Activated CD4-positive, CD25-positive, alpha-beta regulatory T cell treated with anti-CD3 and anti-CD28 coated beads, Interleukin-2, amount 50 U/mL, for 16 hours (primary cell): Measurements from ENCODE around the gene SLC16A12.
"Not testable (repeated sequence)": the region's sequence is repeated elsewhere in the genome, so short reads cannot be mapped to it uniquely, and the experiment has no call there.

ENCODE experiments used
- DNase-seq: peaks from one replicate; pipeline ENCODE4 v3.0.0-alpha.2; 2020; ENCODE audit warnings: low read depth, low spot score

Gene SLC16A12

DNA sequence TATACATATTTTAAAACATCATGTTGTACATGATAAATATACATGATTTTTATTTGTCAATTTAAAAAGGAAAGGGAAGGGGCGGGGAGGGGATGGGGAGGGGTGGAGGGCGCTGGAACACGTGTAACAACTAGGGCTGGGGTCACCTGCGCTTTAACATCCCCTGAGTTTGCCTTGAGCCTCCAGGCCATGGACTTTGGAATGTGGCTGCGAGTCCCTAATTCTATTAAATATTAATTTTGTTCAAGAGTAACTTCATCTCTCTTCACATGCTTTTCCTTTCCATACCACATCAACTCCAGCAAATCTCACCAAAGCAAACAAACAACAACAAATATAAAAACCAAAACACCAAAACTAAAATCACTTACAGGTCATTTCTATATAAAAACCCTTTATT, 110.4 kb downstream of the SLC16A12 start:
- no peak for DNase-seq

DNA sequence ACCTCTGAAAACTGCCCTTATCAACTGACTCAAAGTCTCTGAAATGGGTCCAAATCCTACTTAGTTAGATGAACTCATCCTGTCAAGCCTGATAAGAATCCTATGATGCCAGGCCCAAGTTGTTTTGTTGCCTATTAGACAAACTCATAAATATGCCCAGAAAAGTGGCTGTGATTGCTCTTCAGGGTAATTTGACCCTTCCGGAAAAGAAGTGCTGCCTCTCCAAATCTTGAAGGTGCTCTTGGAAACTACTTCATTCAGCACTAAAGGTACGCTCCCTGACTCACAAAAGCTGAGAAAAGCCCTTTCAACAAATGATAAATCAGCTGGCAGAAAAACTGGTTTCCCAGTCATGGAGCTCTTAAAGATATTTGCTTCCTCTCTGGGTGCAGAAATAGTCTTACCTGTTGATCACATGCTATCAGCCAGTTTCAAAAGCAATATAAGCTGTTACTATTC, 114.3 kb downstream of the SLC16A12 start:
- DNase-seq = no peak

DNA sequence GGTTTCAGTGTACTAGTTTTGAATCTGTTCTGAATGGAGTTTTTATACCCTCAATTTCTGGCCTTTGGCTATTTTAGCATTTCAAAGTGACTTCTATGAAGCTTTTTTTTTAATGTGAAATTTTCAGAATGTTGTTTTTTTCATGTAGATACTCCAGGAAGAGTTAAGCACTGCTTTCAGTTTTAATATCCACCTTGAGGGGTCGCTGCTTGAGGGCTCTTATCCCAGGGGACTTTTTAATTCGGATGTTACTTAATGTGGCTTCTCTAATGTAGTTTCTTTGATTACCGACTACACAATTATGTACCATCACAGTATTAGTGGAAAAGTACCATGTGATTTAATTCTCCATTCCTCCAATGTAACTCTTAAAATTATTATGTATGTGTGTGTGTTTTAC, 115.8 kb downstream of the SLC16A12 start:
- no peak for DNase-seq

DNA sequence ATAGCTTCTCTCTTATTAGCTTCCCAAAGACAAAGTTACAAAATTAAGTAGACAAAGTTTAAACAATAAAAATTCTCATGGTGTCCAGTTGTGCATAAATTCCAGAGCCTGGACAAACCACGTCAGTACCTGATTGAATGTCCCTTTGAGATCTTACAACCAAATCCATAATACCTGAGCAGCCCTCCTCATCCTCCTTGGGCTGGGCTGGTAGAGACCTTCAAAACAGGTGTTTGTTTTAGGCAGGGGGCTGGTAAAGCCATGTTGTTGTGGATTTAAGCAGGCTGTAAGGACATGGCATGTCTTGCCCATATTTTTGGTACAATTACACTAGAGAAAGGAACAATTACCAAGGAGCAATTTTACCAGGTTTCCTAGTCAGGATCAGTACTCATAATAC, 118.9 kb downstream of the SLC16A12 start:
- no peak for DNase-seq

DNA sequence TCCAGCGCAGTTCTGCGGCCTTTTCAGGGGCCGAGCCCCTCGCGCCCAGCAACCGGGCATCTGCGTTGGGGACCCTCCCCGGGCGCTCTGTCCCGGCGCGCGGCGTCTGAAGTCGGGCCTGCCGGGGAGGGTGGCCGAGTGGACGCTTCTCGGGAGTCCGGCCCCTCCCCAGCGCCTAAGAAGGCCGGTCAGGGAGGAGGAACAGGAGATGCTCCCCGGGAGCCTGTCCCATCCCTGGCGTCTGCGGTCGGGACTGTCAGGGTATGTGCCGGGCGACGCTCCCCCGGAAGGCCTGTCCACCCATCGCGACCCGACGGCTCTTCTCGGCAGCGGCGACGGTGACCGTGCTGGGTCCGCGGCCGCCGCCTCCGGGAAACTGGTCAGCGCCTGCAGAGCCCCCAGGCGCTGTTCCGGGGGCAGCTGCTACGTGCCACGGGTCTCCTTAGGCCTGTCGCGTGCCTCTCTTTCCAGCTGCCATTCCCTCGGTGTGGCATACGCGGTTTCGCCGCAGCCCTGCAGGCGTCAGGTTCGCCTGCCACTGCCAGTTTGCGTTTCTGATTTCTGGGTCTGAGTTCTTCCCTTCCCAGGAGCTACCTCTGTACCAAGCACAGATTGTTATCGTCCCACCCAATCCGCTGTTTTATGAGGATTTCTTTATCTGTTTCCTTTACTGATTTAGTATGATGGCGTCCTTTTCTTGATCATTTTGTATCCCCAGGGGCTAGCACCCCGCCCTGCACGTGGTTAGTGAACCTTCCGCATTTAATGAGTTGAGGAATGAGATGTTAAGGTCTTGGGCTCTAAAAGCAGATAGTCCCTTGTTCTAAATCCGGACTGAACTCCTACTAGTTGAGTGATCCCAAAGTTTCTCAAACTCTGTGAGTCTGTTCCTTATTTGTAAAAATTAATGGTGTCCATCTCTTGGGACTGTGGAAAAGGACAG, 120.2 kb downstream of the SLC16A12 start:
- no peak for DNase-seq

DNA sequence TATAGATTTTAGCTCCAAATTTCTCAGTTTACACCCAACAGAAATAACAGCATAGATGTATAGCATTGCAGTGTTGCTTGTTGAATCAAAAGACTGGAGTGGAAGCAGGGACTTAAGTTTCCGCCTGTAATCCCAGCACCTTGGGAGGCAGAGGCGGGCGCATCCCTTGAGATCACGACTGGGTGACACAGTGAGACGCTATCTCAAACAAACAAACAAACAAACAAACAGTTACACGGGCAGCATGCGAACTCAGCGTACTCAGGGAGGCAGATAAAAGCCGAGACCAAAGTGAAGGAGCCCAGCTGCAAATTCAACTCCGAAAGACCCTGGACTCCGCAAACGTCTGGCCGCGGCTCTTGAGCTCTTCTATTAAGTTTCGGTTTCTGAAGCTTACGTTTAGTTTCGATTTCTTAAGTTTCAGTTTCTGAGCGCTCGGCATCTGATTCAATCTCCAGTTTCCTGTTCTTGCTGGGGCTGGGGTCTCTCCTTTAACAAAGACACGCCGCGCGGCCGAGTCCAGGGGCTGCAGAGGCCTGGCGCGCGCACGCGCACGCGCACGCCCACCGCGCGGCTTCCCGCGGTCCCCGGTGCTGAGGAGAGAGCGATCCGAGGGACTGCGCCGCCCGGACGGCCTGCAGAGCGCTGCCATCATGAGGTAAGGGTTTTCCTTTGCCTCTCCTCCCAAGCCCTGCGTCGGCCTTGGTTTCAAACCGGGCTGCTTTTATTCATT, 121.1 kb downstream of the SLC16A12 start, which contains the start of gene IFIT5:
IFIT5 (plus strand) TSS at position 423 of the 733 bp plus-strand sequence; CDS start at position 654, 231 bp downstream.
- DNase-seq = peak; percentile 28

DNA sequence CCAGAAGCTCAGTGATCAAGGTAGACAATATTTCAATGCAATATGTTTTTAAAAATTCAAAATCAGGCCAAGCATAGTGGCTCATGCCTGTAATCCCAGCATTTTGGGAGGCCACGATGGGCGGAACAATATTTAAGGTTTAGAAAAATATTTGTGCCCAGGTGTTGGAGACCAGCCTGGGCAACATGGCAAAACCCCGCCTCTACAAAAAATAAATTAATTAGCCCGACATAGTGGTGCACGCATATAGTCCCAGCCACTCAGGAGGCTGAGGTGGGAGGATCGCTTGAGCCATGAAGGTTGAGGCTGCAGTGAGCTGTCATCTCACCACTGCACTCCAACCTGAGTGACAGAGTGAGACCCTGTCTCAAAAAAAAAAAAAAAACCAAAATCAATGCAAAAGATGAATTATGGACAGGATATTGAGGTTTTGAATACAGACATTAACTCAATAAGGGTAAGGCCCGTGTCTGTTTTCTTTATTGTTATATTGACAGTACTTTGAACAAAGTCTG, 121.9 kb downstream of the SLC16A12 start:
- DNase-seq = no peak

DNA sequence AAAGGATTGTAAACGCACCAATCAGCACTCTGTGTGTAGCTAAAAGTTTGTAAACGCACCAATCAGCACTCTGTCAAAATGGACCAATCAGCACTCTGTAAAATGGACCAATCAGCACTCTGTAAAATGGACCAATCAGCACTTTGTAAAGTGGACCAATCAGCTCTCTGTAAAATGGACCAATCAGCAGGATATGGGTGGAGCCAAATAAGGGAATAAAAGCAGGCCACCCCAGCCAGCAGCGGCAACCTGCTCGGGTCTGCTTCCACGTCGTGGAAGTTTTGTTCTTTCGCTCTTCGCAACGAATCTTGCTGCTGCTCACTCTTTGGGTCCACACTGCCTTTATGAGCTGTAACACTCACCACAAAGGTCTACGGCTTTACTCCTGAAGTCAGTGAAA, 123.1 kb downstream of the SLC16A12 start:
- not testable (repeated sequence) for DNase-seq

DNA sequence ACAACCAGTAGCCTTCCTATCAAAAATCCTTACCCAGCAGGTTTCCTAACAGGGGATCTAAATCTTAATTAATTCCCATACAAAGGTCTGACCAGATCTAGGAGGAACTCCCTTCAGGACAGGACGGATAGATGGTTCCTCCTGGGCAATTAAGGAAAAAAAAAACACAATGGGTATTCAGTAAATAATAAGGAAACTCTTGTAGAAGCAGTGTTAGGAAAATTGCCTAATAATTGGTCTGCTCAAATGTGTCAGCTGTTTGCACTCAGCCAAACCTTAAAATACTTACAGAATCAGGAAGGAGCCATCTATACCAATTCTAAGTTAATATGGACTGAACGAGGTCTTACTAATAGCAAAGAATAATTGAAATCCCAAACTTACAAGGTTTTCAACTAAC, 124.3 kb downstream of the SLC16A12 start:
- not testable (repeated sequence) for DNase-seq

DNA sequence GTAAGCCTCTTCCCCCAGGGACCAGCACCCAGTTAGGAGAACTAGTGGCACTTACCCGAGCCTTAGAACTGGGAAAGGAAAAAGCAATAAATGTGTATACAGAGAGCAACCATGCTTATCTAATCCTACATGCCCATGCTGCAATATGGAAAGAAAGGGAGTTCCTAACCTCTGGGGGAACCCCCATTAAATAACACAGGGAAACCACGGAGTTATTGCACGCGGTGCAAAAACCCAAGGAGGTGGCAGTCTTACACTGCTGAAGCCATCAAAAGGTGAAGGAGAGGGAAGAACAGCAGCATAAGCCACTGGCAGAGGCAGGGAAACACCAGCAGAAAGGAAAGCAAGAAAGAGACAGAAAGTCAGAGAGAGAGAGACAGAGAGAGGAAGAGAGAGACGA, 124.8 kb downstream of the SLC16A12 start:
- DNase-seq = not testable (repeated sequence)

DNA sequence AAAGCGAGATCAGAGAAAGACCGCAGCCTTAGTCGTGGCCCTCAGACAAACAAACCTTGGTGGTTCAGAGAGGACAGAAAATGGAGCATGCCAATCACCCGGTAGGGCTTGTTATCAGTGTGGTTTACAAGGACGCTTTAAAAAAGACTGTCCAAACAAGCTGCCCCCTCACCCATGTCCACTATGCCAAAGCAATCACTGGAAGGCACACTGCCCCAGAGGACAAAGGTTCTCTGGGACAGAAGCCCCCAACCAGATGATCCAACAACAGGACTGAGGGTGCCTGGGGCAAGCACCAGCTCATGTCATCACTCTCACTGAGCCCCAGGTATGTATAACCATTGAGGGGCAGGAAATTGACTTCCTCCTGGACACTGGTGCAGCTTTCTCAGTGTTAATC, 126.1 kb downstream of the SLC16A12 start:
- not testable (repeated sequence) for DNase-seq

DNA sequence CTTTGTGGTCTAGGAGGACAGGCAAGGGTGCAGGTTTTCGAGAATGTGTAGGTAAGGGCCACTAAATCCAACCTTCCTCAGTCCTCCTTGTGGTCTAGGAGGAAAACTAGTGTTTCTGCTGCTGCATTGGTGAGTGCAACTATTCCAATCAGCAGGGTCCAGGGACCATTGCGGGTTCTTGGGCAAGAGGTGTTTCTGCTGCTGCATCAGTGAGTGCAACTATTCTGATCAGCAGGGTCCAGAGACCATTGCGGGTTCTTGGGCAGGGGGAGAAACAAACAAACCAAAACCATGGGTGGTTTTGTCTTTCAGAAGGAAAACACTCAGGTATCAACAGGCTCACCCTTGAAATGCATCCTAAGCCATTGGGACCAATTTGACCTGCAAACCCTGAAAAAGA, 127.6 kb downstream of the SLC16A12 start:
- not testable (repeated sequence) for DNase-seq

DNA sequence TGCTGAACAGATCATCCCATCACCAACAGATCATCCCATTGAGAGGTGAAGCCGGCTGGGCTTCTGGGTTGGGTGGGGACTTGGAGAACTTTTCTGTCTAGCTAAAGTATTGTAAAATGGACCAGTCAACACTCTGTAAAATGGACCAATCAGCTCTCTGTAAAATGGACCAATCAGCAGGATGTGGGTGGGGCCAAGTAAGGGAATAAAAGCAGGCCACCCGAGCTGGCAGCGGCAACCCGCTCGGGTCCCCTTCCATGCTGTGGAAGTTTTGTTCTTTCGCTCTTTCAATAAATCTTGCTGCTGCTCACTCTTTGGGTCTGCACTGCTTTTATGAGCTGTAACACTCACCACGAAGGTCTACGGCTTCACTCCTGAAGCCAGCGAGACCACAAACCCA, 129.2 kb downstream of the SLC16A12 start:
- DNase-seq = not testable (repeated sequence)

DNA sequence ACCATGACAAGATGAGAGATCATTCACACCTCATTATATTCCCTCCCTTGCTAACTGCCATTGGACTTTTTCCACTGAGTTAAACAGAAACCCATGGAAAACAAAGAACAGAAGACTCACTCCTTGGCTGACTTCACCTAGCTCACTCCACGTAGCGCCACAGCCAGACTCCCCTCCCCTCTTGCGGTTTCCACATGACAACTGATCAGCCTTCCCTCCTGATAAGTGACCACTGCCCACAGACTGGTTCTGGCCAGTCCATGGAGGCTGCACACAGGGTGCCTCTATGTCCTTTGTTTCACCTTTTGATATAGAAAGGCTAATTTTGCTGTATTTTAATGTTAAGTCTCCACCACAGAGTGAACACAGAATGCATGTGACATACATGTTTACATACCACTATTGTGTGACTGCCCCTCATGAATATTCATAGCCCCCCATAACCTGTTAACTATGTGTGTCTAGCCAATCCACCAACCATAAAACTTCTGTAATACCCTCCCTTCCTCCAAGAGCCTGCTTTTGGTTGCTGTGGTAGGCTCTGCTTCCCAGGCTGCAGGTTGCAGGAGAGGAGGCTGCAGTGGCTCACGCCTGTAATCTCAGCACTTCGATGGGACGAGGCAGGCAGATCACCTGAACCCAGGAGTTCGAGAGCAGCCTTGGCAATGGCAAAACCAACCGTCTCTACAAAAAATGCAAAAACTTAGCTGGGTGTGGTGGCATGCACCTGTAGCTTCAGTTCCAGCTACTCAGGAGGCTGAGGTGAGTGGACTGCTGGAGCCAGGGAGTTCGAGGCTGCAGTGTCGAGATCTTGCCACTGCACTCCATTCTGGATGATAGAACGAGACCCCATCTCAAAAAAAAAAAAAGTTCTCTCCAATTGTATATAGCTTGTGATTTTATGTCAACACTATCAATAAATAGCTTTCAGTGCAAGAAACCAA, 131.0 kb downstream of the SLC16A12 start:
- no peak for DNase-seq

DNA sequence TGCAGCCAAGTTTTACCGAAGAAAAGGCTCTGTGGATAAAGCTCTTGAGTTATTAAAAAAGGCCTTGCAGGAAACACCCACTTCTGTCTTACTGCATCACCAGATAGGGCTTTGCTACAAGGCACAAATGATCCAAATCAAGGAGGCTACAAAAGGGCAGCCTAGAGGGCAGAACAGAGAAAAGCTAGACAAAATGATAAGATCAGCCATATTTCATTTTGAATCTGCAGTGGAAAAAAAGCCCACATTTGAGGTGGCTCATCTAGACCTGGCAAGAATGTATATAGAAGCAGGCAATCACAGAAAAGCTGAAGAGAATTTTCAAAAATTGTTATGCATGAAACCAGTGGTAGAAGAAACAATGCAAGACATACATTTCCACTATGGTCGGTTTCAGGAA, 132.4 kb downstream of the SLC16A12 start:
- DNase-seq = no peak

DNA sequence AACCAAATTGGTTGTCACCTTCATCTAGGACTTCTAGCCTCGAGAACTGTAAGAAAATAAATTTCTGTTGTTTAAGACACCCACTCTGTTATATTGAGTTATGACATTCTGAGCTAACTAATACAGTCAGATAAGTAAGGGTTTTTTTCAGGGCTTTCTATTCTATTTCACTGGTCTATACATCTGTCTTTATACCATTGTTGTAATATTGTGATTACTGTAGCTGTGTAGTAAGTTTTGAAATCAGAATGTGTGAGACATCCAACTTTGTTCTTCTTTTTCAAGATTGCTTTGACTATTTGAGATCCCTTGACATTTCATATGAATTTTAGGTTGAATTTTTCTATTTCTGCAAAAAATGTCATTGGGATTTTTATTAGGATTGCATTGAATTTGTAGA, 135.4 kb downstream of the SLC16A12 start:
- DNase-seq = no peak

DNA sequence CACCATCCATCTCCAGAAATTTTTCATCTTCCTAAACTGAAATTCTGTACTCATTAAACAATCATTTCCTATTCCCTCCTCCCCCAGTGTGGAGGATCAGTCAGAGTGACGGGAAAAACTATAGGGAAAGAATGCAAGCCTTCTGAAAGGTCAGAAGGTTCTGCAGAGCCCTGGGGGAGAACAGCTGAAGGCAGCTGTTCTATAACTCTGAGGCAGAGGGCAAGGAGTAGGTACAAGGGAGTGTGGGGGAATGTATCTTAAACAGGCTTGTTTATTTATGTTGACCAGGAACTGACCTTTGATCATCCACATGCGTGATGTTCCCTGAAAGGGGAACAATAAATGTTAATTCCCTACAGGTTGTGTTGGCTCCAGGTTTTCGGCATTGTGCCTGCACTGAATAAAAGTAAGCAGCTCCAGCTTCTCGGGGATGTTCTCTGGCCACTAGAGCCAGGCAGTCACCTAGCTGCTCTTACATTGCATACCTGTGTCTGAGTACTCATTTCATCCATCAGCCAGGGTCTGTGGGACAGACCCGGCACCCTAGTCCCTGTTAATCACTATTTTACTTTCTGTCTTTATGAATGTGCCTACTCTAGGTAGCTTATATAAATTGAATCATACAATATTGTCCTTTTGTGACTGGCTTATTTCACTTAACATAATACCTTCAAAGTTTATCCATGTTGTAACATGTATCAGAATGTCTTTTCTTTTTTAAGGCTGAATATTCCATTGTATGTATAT, 137.2 kb downstream of the SLC16A12 start:
- no peak for DNase-seq

DNA sequence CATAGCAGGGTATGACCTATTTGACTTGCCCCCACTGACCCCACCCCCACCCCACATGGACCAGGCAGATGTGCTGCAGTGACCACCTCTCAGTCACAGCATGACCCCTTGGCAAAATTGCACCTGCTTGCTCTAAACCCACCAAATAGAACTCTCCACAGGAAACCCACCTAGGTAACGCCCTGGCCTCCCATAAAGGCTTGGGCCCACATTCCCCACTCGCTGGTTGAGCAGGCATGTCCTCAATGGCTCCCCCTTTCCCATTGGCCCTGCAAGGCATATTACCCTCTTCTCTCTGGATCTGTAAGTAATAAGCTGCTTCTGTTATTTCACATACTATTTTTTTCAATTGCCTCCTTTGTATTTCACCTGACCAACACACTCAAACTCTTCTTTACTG, 140.3 kb downstream of the SLC16A12 start:
- no peak for DNase-seq

DNA sequence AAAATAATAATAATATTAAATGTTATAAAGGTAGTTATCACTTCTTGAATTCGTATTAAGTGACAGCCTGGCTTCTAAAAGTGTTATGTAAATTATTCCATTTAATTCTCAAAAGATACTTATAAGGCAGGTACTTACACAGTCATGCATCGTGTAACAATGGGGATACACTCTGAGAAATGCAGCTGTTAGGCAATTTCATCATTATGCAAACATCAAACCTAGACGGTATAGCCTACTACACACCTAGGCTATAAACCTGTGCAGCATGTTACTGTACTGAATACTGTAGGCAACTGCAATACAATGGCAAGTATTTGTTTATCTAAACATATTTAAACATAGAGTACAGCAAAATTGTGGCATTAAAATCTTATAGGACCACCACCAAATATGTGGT, 141.5 kb downstream of the SLC16A12 start:
- DNase-seq = no peak

DNA sequence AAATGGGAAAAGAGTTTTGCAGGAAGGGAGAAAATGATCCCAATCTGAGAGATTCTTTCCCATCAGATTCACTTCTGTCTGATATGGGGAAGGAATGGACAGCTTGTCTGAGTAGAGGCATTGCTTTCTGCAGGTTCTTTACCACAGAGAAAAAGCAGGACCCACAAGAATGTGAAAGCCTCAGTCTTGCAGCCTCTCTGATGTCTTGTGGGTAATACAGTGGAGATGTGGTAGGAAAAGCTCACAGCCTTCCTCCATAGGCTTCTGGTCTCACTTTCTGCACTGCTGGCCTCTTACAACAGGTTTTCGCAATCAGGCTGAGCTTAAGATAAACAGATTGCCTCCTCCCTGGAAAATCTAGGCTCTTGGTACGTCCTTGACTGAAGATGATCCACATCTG, 142.4 kb downstream of the SLC16A12 start:
- no peak for DNase-seq
